SU-DHL-6 (cell line): ENCODE results near the gene ASTN2.

Experiments
- EZH2phosphoT487 ChIP-seq: fragments of 200-600 bp; sonication (generic), shearing (Covaris generic); conservative IDR thresholded peaks from 2 replicates; pipeline ENCODE4 v1.6.1; 2018; ENCODE audit warnings: mild to moderate bottlenecking, antibody characterized with exemption, low read length, moderate library complexity, mixed read lengths
- TF ChIP-seq, protein P1 (sequence below): fragments of 200-600 bp; sonication (generic); IDR thresholded peaks from one replicate; pipeline ENCODE4 v1.5.1; 2017; ENCODE audit warnings: antibody characterized with exemption, mild to moderate bottlenecking, low read length, moderate library complexity; ENCODE audit not compliant: insufficient read depth, poor library complexity, severe bottlenecking

DNA sequence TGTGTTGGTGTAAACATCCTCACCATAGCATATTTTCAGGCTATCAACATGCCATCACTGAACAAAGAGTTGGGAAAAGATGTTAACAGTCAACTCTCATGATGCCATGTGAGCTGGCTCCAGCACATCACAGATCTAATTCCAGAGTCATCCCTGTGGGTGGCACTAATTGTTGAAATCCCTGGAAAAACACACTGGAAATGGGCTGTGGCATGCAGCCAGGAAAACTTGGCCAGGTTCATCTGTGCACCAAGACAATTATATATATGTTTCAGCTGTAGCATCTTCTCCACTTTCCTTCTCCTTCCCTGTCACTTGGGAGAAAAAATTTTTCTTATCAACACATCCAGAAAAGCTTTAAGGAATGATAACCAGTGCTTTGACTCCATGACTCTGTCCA lies 414.0 kb downstream of the ASTN2 start:
- TF ChIP-seq, protein P1, sequence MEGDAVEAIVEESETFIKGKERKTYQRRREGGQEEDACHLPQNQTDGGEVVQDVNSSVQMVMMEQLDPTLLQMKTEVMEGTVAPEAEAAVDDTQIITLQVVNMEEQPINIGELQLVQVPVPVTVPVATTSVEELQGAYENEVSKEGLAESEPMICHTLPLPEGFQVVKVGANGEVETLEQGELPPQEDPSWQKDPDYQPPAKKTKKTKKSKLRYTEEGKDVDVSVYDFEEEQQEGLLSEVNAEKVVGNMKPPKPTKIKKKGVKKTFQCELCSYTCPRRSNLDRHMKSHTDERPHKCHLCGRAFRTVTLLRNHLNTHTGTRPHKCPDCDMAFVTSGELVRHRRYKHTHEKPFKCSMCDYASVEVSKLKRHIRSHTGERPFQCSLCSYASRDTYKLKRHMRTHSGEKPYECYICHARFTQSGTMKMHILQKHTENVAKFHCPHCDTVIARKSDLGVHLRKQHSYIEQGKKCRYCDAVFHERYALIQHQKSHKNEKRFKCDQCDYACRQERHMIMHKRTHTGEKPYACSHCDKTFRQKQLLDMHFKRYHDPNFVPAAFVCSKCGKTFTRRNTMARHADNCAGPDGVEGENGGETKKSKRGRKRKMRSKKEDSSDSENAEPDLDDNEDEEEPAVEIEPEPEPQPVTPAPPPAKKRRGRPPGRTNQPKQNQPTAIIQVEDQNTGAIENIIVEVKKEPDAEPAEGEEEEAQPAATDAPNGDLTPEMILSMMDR: no peak
- no peak for TF ChIP-seq EZH2phosphoT487
